Measurements from ENCODE around the gene VEZF1. TPM values are rescaled to one million over a fixed set of nuclear protein-coding genes. Genes with fewer than 3 reads are reported as not detected.

VEZF1 gene
- total RNA-seq, 1 donor from 2014 or later, result 77.6 TPM

Other genes with a start within 250 kb of the VEZF1 start
- gene CCDC182, start 243.0 kb downstream of the VEZF1 start, total RNA-seq, result not detected
- 86.3 TPM for gene MRPS23, start 138.2 kb downstream of the VEZF1 start, total RNA-seq
- 55.0 TPM for gene CUEDC1, start 32.8 kb downstream of the VEZF1 start, total RNA-seq
- gene SRSF1, start 19.0 kb upstream of the VEZF1 start, total RNA-seq, result 98.1 TPM
- 80.5 TPM for gene DYNLL2, start 95.2 kb upstream of the VEZF1 start, total RNA-seq
- gene OR4D1, start 160.1 kb upstream of the VEZF1 start, total RNA-seq, result not detected
- gene OR4D2, start 178.7 kb upstream of the VEZF1 start, total RNA-seq, result not detected
- gene EPX, start 204.5 kb upstream of the VEZF1 start, total RNA-seq, result not detected
- gene MKS1, start 231.0 kb upstream of the VEZF1 start, total RNA-seq, result 10.1 TPM

Measured in left ventricle myocardium superior (tissue), 1 donor.